Mesendoderm (in vitro differentiated cells): ENCODE results near the gene ISG20L2.
"Not testable (repeated sequence)": the region's sequence is repeated elsewhere in the genome, so short reads cannot be mapped to it uniquely, and the experiment has no call there.

Experiments used
- DNase-seq: peaks from one replicate; pipeline ENCODE4 v3.0.0; 2013
- H2AK5ac ChIP-seq: 2 replicates; pipeline ENCODE4 v1.6.1; 2013; ENCODE audit warnings: low read length, inconsistent platforms
- H2BK120ac ChIP-seq: 2 replicates; pipeline ENCODE4 v1.6.1; 2013; ENCODE audit warnings: low read depth, mild to moderate bottlenecking, low read length, moderate library complexity, mixed read lengths
- H2BK15ac ChIP-seq: replicated peaks from 2 replicates; pipeline ENCODE4 v1.6.1; 2013; ENCODE audit warnings: low read depth, mild to moderate bottlenecking, moderate library complexity
- H2BK5ac ChIP-seq: 2 replicates; pipeline ENCODE4 v1.6.1; 2013; ENCODE audit warnings: low read length, inconsistent platforms
- H3K18ac ChIP-seq: 2 replicates; pipeline ENCODE4 v1.6.1; 2013; ENCODE audit warnings: mild to moderate bottlenecking, low read length, mixed read lengths
- H3K23ac ChIP-seq: one replicate; pipeline ENCODE4 v1.6.1; 2013; ENCODE audit warnings: low read length
- H3K27ac ChIP-seq: 2 replicates; pipeline ENCODE4 v1.5.1; 2013; ENCODE audit warnings: low read depth, mild to moderate bottlenecking, inconsistent platforms, low read length, moderate library complexity
- H3K27me3 ChIP-seq: 2 replicates; pipeline ENCODE4 v1.6.1; 2013; ENCODE audit warnings: low read length, control low read depth, mild to moderate bottlenecking, inconsistent platforms; ENCODE audit not compliant: insufficient read depth, poor library complexity
- H3K36me3 ChIP-seq: 2 replicates; pipeline ENCODE4 v1.6.1; 2013; ENCODE audit warnings: low read length, inconsistent platforms; ENCODE audit not compliant: control insufficient read depth, insufficient read depth
- H3K4ac ChIP-seq: one replicate; pipeline ENCODE4 v1.6.1; 2013; ENCODE audit warnings: low read depth, mild to moderate bottlenecking, low read length, moderate library complexity
- H3K4me1 ChIP-seq: 2 replicates; pipeline ENCODE4 v1.6.1; 2013; ENCODE audit warnings: low read depth, low read length, inconsistent platforms; ENCODE audit not compliant: control insufficient read depth
- H3K4me2 ChIP-seq: 2 replicates; pipeline ENCODE4 v1.6.1; 2013; ENCODE audit warnings: low read length
- H3K4me3 ChIP-seq: 2 replicates; pipeline ENCODE4 v1.5.1; 2013; ENCODE audit warnings: mild to moderate bottlenecking, low read length
- H3K56ac ChIP-seq: one replicate; pipeline ENCODE4 v1.6.1; 2013; ENCODE audit warnings: low read length
- H3K79me1 ChIP-seq: 2 replicates; pipeline ENCODE4 v1.6.1; 2013; ENCODE audit warnings: low read length, inconsistent platforms
- H3K79me2 ChIP-seq: 2 replicates; pipeline ENCODE4 v1.6.1; 2013; ENCODE audit warnings: mild to moderate bottlenecking, low read length; ENCODE audit not compliant: control insufficient read depth, insufficient read depth
- H3K9ac ChIP-seq: 2 replicates; pipeline ENCODE4 v1.6.1; 2013; ENCODE audit warnings: low read length, inconsistent platforms
- H4K5ac ChIP-seq: one replicate; pipeline ENCODE4 v1.6.1; 2013; ENCODE audit warnings: low read length
- H4K8ac ChIP-seq: one replicate; pipeline ENCODE4 v1.6.1; 2013; ENCODE audit warnings: low read depth, mild to moderate bottlenecking, control low read depth, low read length, moderate library complexity
- WGBS: extraction: QIAGEN DNeasy Blood & Tissue Kit; methylation state at CpG from one replicate; pipeline ENCODE4 v1.1.7; 2013; ENCODE audit warnings: low lambda C conversion rate, missing lambda C conversion rate; ENCODE audit not compliant: insufficient coverage; ENCODE audit errors: extremely low coverage; 5-methylcytosine and 5-hydroxymethylcytosine counted together

Gene ISG20L2

DNA sequence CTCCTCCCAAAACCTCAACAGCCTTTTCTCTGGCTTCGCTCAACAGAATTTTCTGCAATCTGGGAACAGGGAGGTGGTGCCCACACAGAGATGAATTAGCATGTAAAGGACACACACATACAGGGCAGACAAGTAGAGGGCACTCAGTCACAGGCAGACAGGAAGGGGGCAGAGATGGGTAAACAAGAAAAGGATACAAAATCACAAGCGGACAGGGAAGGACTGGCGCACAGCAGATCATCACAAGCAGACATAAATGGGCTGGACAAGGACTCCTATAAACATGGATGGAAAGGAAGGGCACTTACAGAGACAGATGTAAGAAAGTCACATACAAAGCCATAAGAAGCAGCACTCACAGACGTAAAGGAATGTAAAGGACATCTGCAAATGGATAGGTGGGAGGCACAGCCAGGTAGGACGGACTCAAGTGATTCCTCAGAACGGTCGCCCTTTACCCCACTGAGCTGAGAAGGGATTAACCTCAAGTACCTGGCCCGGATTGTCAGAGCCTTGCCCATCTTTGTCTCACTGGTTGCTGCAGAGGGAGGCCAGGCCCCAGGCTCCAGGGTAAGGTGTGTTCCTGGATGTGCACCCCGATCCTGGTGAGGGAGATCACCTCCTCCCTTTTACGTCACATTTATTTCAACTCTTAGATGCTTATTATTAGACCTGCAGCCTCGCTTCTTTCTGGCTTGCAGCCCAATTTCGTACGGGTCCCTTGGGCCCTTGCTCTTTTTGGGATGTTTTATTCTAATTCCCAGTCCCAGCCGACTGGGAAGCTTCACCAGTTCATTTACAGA, 37.9 kb upstream of the ISG20L2 start:
- peaks cover 13% of the 10 kb centered on the region for H3K4me1 ChIP-seq
- no peaks in the 10 kb centered on the region for H3K27me3 ChIP-seq
- no peak overlapping the region for H4K8ac ChIP-seq
- H3K79me2 ChIP-seq, result peaks cover 36% of the 10 kb centered on the region
- H2BK5ac ChIP-seq, result peak overlapping the region; percentile 86
- peaks cover 14% of the 10 kb centered on the region for H3K79me1 ChIP-seq
- peaks cover 2% of the 10 kb centered on the region for H3K36me3 ChIP-seq
- no peak overlapping the region for H2BK15ac ChIP-seq
- peak overlapping the region; percentile 97 for H4K5ac ChIP-seq
- DNase-seq, result peak; percentile 40
- no CpG with 5 or more reads among the region's 14 CpGs for whole genome bisulfite sequencing
- no peak overlapping the region for H3K23ac ChIP-seq
- peak overlapping the region; percentile 30 for H3K4me3 ChIP-seq
- H3K4ac ChIP-seq, result peak overlapping the region; percentile 50
- peak overlapping the region; percentile 17 for H3K27ac ChIP-seq
- H2BK120ac ChIP-seq, result no peak overlapping the region
- H3K56ac ChIP-seq, result peak overlapping the region; percentile 97
- peak overlapping the region; percentile 44 for H3K18ac ChIP-seq
- peak overlapping the region; percentile 80 for H3K9ac ChIP-seq
- peak overlapping the region; percentile 85 for H2AK5ac ChIP-seq
- H3K4me2 ChIP-seq, result peak overlapping the region; percentile 93

DNA sequence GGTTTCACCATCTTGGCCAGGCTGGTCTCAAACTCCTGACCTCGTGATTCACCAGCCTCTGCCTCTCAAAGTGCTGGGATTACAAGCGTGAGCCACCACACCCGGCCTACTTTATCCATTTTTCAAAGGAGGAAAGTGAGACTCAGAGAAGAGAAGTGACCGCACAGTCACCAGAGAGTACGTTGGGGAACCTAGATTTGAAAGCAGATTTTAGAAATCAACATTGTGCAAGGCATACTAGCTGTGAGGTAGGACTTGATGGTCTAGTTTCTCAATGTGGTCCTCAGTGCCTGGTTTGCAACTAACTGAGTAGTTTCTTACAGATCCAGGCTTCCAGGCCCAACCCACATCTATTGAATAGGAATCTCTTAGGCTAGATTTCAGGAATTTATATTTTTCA, 37.1 kb upstream of the ISG20L2 start:
- peaks cover 7% of the 10 kb centered on the region for H3K4me1 ChIP-seq
- no peak overlapping the region for H3K56ac ChIP-seq
- no peak overlapping the region for H4K5ac ChIP-seq
- no peak overlapping the region for H3K4me2 ChIP-seq
- H3K18ac ChIP-seq, result no peak overlapping the region
- no peaks in the 10 kb centered on the region for H3K36me3 ChIP-seq
- H3K4me3 ChIP-seq, result no peak overlapping the region
- no peak for DNase-seq
- H3K4ac ChIP-seq, result no peak overlapping the region
- no peak overlapping the region for H3K23ac ChIP-seq
- peaks cover 8% of the 10 kb centered on the region for H3K79me1 ChIP-seq
- H3K27me3 ChIP-seq, result no peaks in the 10 kb centered on the region
- no peak overlapping the region for H3K9ac ChIP-seq
- WGBS, result no CpG with 5 or more reads among the region's 5 CpGs
- no peak overlapping the region for H2BK120ac ChIP-seq
- H3K27ac ChIP-seq, result no peak overlapping the region
- H2BK5ac ChIP-seq, result no peak overlapping the region
- H4K8ac ChIP-seq, result no peak overlapping the region
- H2BK15ac ChIP-seq, result no peak overlapping the region
- H3K79me2 ChIP-seq, result peaks cover 27% of the 10 kb centered on the region
- no peak overlapping the region for H2AK5ac ChIP-seq

DNA sequence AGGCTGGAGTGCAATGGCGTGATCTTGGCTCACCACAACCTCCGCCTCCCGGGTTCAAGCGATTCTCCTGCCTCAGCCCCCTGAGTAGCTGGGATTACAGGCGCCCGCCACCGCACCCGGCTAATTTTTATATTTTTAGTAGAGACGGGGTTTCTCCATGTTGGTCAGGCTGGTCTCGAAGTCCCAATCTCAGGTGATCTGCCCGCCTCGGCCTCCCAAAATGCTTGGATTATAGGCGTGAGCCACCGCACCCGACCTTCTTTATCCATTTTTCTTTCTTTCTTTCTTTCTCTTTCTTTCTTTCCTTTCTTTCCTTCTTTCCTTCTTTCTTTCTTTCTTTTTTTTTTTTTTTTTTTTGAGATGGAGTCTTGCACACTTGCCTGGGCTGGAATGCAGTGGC, 36.6 kb upstream of the ISG20L2 start:
- not testable (repeated sequence) for H3K23ac ChIP-seq, H3K79me1 ChIP-seq, H2AK5ac ChIP-seq, H2BK5ac ChIP-seq, H3K9ac ChIP-seq, DNase-seq, H3K4ac ChIP-seq, H3K4me3 ChIP-seq, H3K56ac ChIP-seq, H3K4me2 ChIP-seq, H4K5ac ChIP-seq, H3K27me3 ChIP-seq, H3K27ac ChIP-seq, H2BK15ac ChIP-seq, H4K8ac ChIP-seq, H3K4me1 ChIP-seq, H3K18ac ChIP-seq, H3K36me3 ChIP-seq, H2BK120ac ChIP-seq
- no CpG with 5 or more reads among the region's 15 CpGs for WGBS
- peaks cover 23% of the 10 kb centered on the region for H3K79me2 ChIP-seq

DNA sequence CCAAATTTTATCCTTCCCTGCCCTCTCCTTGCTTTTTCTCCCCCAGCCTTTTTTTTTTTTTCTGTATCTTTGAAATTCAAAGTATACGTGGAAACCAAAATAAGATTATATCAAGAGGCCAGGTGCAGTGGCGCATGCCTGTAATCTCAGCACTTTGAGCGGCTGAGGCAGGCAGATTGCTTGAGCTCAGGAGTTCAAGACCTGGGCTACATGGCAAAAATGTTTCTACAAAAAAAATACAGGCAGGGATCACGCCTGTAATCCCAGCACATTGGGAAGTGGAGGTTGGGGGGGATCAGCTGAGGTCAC, 32.2 kb upstream of the ISG20L2 start:
- Histone ChIP-seq H2BK120ac (no peak overlapping the region), H3K56ac (no peak overlapping the region), H3K27ac (no peak overlapping the region), H3K9ac (no peak overlapping the region), H3K18ac (no peak overlapping the region), H2AK5ac (no peak overlapping the region), H3K4ac (no peak overlapping the region), H3K4me2 (no peak overlapping the region), H3K36me3 (no peaks in the 10 kb centered on the region), H2BK5ac (no peak overlapping the region), H4K5ac (no peak overlapping the region), H2BK15ac (no peak overlapping the region), H3K27me3 (no peaks in the 10 kb centered on the region), H3K79me2 (no peaks in the 10 kb centered on the region), H4K8ac (no peak overlapping the region), H3K23ac (no peak overlapping the region), H3K4me3 (no peak overlapping the region), H3K79me1 (no peaks in the 10 kb centered on the region), H3K4me1 (no peaks in the 10 kb centered on the region)
- DNase-seq, result no peak
- no CpG with 5 or more reads among the region's 4 CpGs for WGBS

DNA sequence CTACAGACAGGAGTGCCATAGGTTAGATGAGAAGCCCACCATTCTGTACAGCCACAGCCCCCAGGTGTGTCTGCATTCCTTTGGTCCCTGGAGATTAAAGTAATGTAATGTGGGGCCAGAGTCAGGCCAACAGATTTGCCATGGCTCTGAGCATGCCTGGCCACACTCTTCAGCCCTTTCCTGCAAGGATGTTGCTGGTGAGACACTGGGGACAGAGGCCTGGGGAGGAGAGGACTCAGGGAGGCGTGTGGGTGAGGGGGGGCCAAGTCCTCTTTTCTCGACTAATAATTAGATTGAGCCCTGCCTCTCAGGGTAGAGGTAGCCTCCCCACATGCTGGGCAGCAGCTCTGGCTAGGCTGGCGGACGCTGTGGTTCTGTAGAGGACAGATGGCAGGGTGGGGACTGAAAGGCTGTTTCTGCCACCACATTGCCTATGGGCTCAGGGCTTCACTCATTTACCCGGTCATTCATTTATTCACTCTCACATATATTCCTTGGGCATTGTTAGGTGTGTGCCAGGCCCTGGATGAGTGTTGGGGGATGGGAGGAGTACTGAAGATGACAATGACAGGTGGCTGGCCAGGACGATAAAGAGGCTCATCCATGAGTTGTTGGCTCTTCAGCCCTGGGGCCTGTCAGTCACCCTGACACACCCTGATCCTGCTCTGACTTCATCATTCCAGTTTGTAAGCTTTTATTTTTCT, 31.7 kb upstream of the ISG20L2 start:
- H3K27ac ChIP-seq, result no peak overlapping the region
- no peaks in the 10 kb centered on the region for H3K27me3 ChIP-seq
- H3K36me3 ChIP-seq, result no peaks in the 10 kb centered on the region
- no peaks in the 10 kb centered on the region for H3K79me1 ChIP-seq
- H2AK5ac ChIP-seq, result no peak overlapping the region
- H2BK5ac ChIP-seq, result no peak overlapping the region
- H3K9ac ChIP-seq, result no peak overlapping the region
- no peak for DNase-seq
- H4K8ac ChIP-seq, result no peak overlapping the region
- no peak overlapping the region for H2BK15ac ChIP-seq
- no peaks in the 10 kb centered on the region for H3K4me1 ChIP-seq
- WGBS, result no CpG with 5 or more reads among the region's 6 CpGs
- no peak overlapping the region for H3K18ac ChIP-seq
- peak overlapping the region; percentile 70 for H3K56ac ChIP-seq
- no peak overlapping the region for H2BK120ac ChIP-seq
- H3K23ac ChIP-seq, result no peak overlapping the region
- no peaks in the 10 kb centered on the region for H3K79me2 ChIP-seq
- H4K5ac ChIP-seq, result no peak overlapping the region
- H3K4me3 ChIP-seq, result no peak overlapping the region
- H3K4me2 ChIP-seq, result no peak overlapping the region
- H3K4ac ChIP-seq, result no peak overlapping the region
